Measurements from ENCODE around the gene OSTM1.

GRCh38 chr6:108093781-108094300 is 19.3 kb upstream of the OSTM1 start:
- TF ChIP-seq POLR2AphosphoS5 (IDR thresholded peaks at IDR 0.05) (no peak), CTCF (IDR thresholded peaks at IDR 0.05) (no peak)
